GM18951 (cell line): ENCODE data around the gene SYNE1.

Source experiments
- POLR2A ChIP-seq: IDR thresholded peaks from 4 replicates; pipeline ENCODE4 v1.6.1; 2011; ENCODE audit warnings: mild to moderate bottlenecking; ENCODE audit not compliant: insufficient read length, insufficient read depth; ENCODE audit errors: extremely low read depth
- in situ Hi-C: fragments of 300-500 bp; cut with MboI; formaldehyde crosslinking; loops from one replicate; pipeline ENCODE4 v1.12.0; 2022; ENCODE audit warnings: low sequenced_read_pairs, mixed read lengths, inconsistent platforms; ENCODE audit not compliant: unreplicated experiment

SYNE1 gene

GRCh38 chr6:152184917-152185574 lies 452.1 kb downstream of the SYNE1 start:
- TF ChIP-seq POLR2A, result no peak
- in situ Hi-C loops, result no loop called here

- no peak for TF ChIP-seq POLR2A
- in situ Hi-C loops, result no loop called here
These were observed 452.6 kb downstream of the SYNE1 start for GRCh38 chr6:152184573-152184916.

- in situ Hi-C loops, result no loop called here
- no peak for TF ChIP-seq POLR2A
These were observed 456.6 kb downstream of the SYNE1 start for GRCh38 chr6:152180601-152181000.

GRCh38 chr6:152176268-152176667 lies 460.9 kb downstream of the SYNE1 start:
- in situ Hi-C loops, result no loop called here

DNA sequence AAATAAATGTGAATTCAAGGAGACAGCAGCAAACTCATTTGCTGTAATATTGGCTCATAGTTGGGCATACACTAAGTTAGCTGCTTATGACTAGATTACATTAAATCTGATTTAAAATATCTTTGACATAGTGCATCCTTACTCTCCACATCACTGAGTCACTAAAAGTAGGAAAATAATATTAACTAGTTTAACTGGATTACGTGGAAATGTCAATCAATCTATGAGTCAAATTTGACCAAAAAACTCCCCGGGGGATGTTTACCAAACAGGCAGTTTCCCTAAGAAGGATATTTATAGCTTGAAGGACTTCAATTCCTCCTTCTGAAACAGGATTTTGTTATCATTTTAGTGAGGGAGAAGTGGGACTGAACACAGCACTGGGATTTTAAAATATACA lies 463.2 kb downstream of the SYNE1 start:
- TF ChIP-seq POLR2A, result no peak
- in situ Hi-C loops, result no loop called here

More at GRCh38 chr6:152176268-152176667, 460.9 kb downstream of the SYNE1 start:
- no peak for TF ChIP-seq POLR2A

- in situ Hi-C loops, result no loop called here
- TF ChIP-seq POLR2A, result no peak
These were observed 463.8 kb downstream of the SYNE1 start for GRCh38 chr6:152173321-152173720.

GRCh38 chr6:152170702-152171667 lies 466.2 kb downstream of the SYNE1 start:
- TF ChIP-seq POLR2A, result no peak
- in situ Hi-C loops, result no loop called here

GRCh38 chr6:152170313-152170701 lies 466.9 kb downstream of the SYNE1 start:
- TF ChIP-seq POLR2A, result no peak
- in situ Hi-C loops, result no loop called here

DNA sequence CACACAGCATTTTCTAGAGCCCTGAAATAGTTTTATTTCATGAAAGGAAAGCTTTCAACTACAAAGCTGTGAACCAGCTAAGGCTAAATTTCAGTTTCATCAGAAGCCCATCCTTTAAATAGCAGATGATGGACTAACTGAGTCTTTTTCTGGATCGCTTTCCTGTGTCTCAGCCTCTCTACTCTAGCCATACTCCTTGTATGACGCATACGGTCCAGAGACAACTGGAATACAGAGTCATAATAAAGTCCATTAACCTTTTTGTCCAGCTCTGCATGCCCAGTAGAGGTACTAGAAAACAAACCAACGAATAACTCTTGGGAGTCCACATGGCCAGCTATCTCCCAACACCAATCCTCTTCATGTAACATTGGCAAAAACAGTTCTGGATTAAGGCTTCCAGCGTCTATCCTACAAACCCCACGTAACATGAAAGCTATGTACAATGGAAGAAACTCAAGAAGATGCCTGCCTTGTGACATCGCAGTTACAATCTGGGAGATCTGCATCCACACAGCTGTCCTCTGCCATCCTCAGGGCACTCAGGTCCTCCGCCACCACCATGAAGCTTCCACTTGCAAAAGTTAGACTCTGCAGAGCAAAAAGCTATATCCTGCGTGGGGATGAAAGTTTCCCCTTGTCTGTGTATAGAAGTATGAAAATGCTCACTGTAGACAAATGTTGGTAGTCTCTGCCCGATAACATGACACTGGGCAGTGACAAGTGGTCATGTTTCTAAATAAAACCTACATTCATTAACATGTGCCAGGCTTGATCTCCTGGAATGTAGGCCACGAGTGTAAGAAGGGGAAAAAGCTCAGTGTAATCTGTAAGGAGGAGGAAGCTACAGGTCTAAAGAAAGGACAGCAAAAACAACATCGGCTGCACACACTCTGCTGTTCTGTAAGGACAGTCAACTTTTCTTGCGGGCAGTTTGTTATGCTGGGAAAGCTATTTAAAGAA lies 469.2 kb downstream of the SYNE1 start:
- TF ChIP-seq POLR2A, result no peak

DNA sequence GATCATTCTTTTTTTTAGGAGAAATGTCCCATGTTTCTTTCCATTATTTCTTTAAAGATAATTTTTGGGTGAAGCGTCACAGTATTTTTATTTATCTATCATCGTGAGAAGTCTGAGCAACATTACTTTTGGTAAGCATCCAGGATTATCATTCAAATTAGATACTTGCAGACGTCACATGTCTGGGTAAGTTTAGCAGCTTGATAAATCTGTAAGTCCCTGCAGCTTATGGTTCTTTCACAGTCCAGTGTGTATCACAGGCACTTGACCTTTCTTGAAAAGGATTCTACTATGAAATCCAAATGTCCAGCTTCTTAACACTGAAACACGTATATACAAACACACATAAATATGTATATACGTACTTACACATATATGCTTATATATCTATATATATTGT lies 470.3 kb downstream of the SYNE1 start:
- in situ Hi-C loops, result no loop called here
- no peak for TF ChIP-seq POLR2A

More for the DNA sequence above, 469.2 kb downstream of the SYNE1 start:
- in situ Hi-C loops, result no loop called here

DNA sequence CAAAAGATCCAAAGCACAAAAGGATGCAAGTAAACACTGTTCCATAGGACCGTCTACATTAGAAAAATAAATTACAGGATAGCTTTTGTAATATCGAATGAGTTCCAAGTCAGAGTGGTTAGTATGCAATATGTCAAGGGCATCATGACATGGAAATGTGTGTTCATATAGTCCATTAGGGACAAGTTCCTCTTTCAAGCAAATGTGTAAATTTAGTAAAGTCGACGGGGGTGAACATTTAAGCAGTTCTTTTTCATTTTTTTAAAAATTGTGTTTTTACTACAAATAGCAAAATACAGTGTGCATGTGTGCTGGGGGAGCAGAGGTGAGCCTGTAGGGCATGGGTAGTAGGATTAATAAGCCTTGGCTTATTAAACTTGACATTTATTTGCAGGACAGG lies 470.7 kb downstream of the SYNE1 start:
- TF ChIP-seq POLR2A, result no peak
- in situ Hi-C loops, result no loop called here

- in situ Hi-C loops, result no loop called here
- TF ChIP-seq POLR2A, result no peak
These were observed 472.2 kb downstream of the SYNE1 start for GRCh38 chr6:152164957-152165356.

- TF ChIP-seq POLR2A, result no peak
These were observed 475.7 kb downstream of the SYNE1 start for GRCh38 chr6:152161501-152161900.

More at GRCh38 chr6:152161501-152161900, 475.7 kb downstream of the SYNE1 start:
- in situ Hi-C loops, result no loop called here
